Measurements from ENCODE around the gene OR7C2. TPM values are rescaled to one million over a fixed set of nuclear protein-coding genes. Genes with fewer than 3 reads are reported as not detected.

The OR7C2 gene
- polyA plus RNA-seq, 1 donor (not counting 4 experiments of a cell fraction or from before 2014, with no cell fraction given), result not detected

DNA sequence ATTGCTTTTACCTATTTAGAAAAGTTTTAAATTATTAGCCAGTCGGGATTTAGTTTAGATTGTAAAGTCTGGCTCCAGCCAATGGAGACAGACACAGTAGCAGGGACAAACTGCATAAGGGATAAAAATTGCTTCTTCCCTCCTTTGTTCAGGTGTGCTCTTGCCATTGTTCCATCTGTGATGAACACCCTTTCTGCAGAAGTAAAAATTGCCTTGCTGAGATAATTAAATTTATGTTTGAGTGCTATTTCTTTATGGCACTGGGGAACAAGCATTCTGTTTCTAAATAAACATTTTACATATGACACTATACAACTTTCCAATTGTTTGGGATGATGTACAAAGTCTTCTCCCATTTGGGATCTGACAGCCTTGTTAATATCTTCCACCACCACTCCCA is 18.0 kb downstream of the OR7C2 start:
- dilution Hi-C loops (cut with MboI; ENCODE audit: extremely low pct_ligation_motif_present, low sequenced_read_pairs), result no loop called here
- no peaks in the 10 kb centered on the region for H3K27me3 ChIP-seq (ENCODE audit: control insufficient read depth, extremely low read depth, insufficient read depth, low read length)
- FAIRE-seq, result no peak

GRCh38 chr19:14961956-14962685 is 20.8 kb downstream of the OR7C2 start:
- no peaks in the 10 kb centered on the region for H3K27me3 ChIP-seq (ENCODE audit: control insufficient read depth, extremely low read depth, insufficient read depth, low read length)
- H3K9me3 ChIP-seq (ENCODE audit: control insufficient read depth, low read depth, low read length), result peaks cover 8% of the 10 kb centered on the region
- no peak overlapping the region for H3K4me3 ChIP-seq (ENCODE audit: control insufficient read depth in 2 of 3, extremely low read depth in 1 of 3, insufficient read depth in 2 of 3, low read depth in 1 of 3, low read length in 3 of 3)
- H2AFZ ChIP-seq (ENCODE audit: control insufficient read depth, low read length), result no peak overlapping the region
- DNase-seq (ENCODE audit: low read depth, low spot score), result no peak
- no peak for TF ChIP-seq EZH2 (IDR thresholded peaks at IDR 0.05; ENCODE audit: low read length)
- dilution Hi-C loops (cut with MboI; ENCODE audit: extremely low pct_ligation_motif_present, low sequenced_read_pairs), result no loop called here
- H4K20me1 ChIP-seq (ENCODE audit: control insufficient read depth, extremely low read depth, insufficient read depth, low read length), result no peaks in the 10 kb centered on the region
- H3K27ac ChIP-seq (ENCODE audit: control insufficient read depth, insufficient read depth, low read length), result no peak overlapping the region
- H3K79me2 ChIP-seq (ENCODE audit: control insufficient read depth, insufficient read depth, low read length), result no peaks in the 10 kb centered on the region
- H3K4me2 ChIP-seq (ENCODE audit: control insufficient read depth, extremely low read depth, insufficient read depth, low read depth, low read length), result no peak overlapping the region
- no peak for FAIRE-seq
- no peak overlapping the region for H3K9ac ChIP-seq (ENCODE audit: control insufficient read depth, extremely low read depth, insufficient read depth, low read length)
- H3K36me3 ChIP-seq (ENCODE audit: control insufficient read depth in 2 of 2, extremely low read depth in 1 of 2, insufficient read depth in 2 of 2, low read length in 2 of 2), result no peaks in the 10 kb centered on the region
- H3K4me1 ChIP-seq (ENCODE audit: control insufficient read depth, extremely low read depth, insufficient read depth, low read length), result no peaks in the 10 kb centered on the region
- no peaks in the 10 kb centered on the region for H3K9me1 ChIP-seq (ENCODE audit: control insufficient read depth, extremely low read depth, insufficient read depth, low read length)

More for the DNA sequence above, 18.0 kb downstream of the OR7C2 start:
- no peaks in the 10 kb centered on the region for H4K20me1 ChIP-seq (ENCODE audit: control insufficient read depth, extremely low read depth, insufficient read depth, low read length)
- no peak overlapping the region for H3K9ac ChIP-seq (ENCODE audit: control insufficient read depth, extremely low read depth, insufficient read depth, low read length)
- DNase-seq (ENCODE audit: low read depth, low spot score), result no peak
- no peaks in the 10 kb centered on the region for H3K79me2 ChIP-seq (ENCODE audit: control insufficient read depth, insufficient read depth, low read length)
- no peaks in the 10 kb centered on the region for H3K9me1 ChIP-seq (ENCODE audit: control insufficient read depth, extremely low read depth, insufficient read depth, low read length)
- H3K27ac ChIP-seq (ENCODE audit: control insufficient read depth, insufficient read depth, low read length), result no peak overlapping the region
- H3K4me2 ChIP-seq (ENCODE audit: control insufficient read depth, extremely low read depth, insufficient read depth, low read depth, low read length), result no peak overlapping the region
- H3K36me3 ChIP-seq (ENCODE audit: control insufficient read depth in 2 of 2, extremely low read depth in 1 of 2, insufficient read depth in 2 of 2, low read length in 2 of 2), result no peaks in the 10 kb centered on the region
- H2AFZ ChIP-seq (ENCODE audit: control insufficient read depth, low read length), result no peak overlapping the region
- peaks cover 8% of the 10 kb centered on the region for H3K9me3 ChIP-seq (ENCODE audit: control insufficient read depth, low read depth, low read length)
- H3K4me3 ChIP-seq (ENCODE audit: control insufficient read depth in 2 of 3, extremely low read depth in 1 of 3, insufficient read depth in 2 of 3, low read depth in 1 of 3, low read length in 3 of 3), result no peak overlapping the region
- H3K4me1 ChIP-seq (ENCODE audit: control insufficient read depth, extremely low read depth, insufficient read depth, low read length), result no peaks in the 10 kb centered on the region
- no peak for TF ChIP-seq CTCF (optimal IDR thresholded peaks at IDR 0.05 in 1 of 3, IDR thresholded peaks at IDR 0.05 in 1 of 3, conservative IDR thresholded peaks at IDR 0.05 in 1 of 3; ENCODE audit: extremely low read depth in 1 of 3, insufficient read depth in 2 of 3, low read length in 3 of 3)
- TF ChIP-seq EZH2 (IDR thresholded peaks at IDR 0.05; ENCODE audit: low read length), result no peak

- H3K27me3 ChIP-seq (ENCODE audit: control insufficient read depth, extremely low read depth, insufficient read depth, low read length), result no peaks in the 10 kb centered on the region
- FAIRE-seq (no peak), DNase-seq (ENCODE audit: low read depth, low spot score) (no peak)
- H3K9me1 ChIP-seq (ENCODE audit: control insufficient read depth, extremely low read depth, insufficient read depth, low read length), result no peaks in the 10 kb centered on the region
- no peaks in the 10 kb centered on the region for H3K9me3 ChIP-seq (ENCODE audit: control insufficient read depth, low read depth, low read length)
- H4K20me1 ChIP-seq (ENCODE audit: control insufficient read depth, extremely low read depth, insufficient read depth, low read length), result no peaks in the 10 kb centered on the region
- H3K4me1 ChIP-seq (ENCODE audit: control insufficient read depth, extremely low read depth, insufficient read depth, low read length), result no peaks in the 10 kb centered on the region
- no peak overlapping the region for H2AFZ ChIP-seq (ENCODE audit: control insufficient read depth, low read length)
- no peaks in the 10 kb centered on the region for H3K36me3 ChIP-seq (ENCODE audit: control insufficient read depth in 2 of 2, extremely low read depth in 1 of 2, insufficient read depth in 2 of 2, low read length in 2 of 2)
- H3K9ac ChIP-seq (ENCODE audit: control insufficient read depth, extremely low read depth, insufficient read depth, low read length), result no peak overlapping the region
- TF ChIP-seq CTCF (optimal IDR thresholded peaks at IDR 0.05 in 1 of 3, IDR thresholded peaks at IDR 0.05 in 1 of 3, conservative IDR thresholded peaks at IDR 0.05 in 1 of 3; ENCODE audit: extremely low read depth in 1 of 3, insufficient read depth in 2 of 3, low read length in 3 of 3) (no peak), EZH2 (IDR thresholded peaks at IDR 0.05; ENCODE audit: low read length) (no peak)
- H3K4me2 ChIP-seq (ENCODE audit: control insufficient read depth, extremely low read depth, insufficient read depth, low read depth, low read length), result no peak overlapping the region
- H3K27ac ChIP-seq (ENCODE audit: control insufficient read depth, insufficient read depth, low read length), result no peak overlapping the region
- H3K4me3 ChIP-seq (ENCODE audit: control insufficient read depth in 2 of 3, extremely low read depth in 1 of 3, insufficient read depth in 2 of 3, low read depth in 1 of 3, low read length in 3 of 3), result no peak overlapping the region
- no peaks in the 10 kb centered on the region for H3K79me2 ChIP-seq (ENCODE audit: control insufficient read depth, insufficient read depth, low read length)
- dilution Hi-C loops (cut with MboI; ENCODE audit: extremely low pct_ligation_motif_present, low sequenced_read_pairs), result no loop called here
Observed at GRCh38 chr19:14968247-14968646, 27.0 kb downstream of the OR7C2 start.

All from keratinocyte (primary cell).